Progenitor cell of endocrine pancreas (in vitro differentiated cells): Measurements from ENCODE around the gene B3GNT5. TPM values are rescaled to one million over a fixed set of nuclear protein-coding genes. Genes with fewer than 3 reads are reported as not detected.

Source experiments
- DNase-seq: peaks from one replicate; pipeline ENCODE4 v3.0.0; 2021; ENCODE audit warnings: low spot score; ENCODE audit not compliant: unreplicated experiment
- H3K27ac Mint-ChIP-seq: 2 replicates; pipeline ENCODE4 v1.8.0; 2021; ENCODE audit warnings: mild to moderate bottlenecking, moderate library complexity, mixed read lengths
- H3K27me3 Mint-ChIP-seq: 2 replicates; pipeline ENCODE4 v1.8.0; 2021; ENCODE audit warnings: mixed read lengths
- H3K36me3 Mint-ChIP-seq: 2 replicates; pipeline ENCODE4 v1.8.0; 2022; ENCODE audit warnings: mixed read lengths; ENCODE audit not compliant: insufficient read depth
- H3K4me1 Mint-ChIP-seq: 2 replicates; pipeline ENCODE4 v1.8.0; 2021; ENCODE audit warnings: low read depth, mixed read lengths
- H3K4me3 Mint-ChIP-seq: 2 replicates; pipeline ENCODE4 v1.8.0; 2021; ENCODE audit warnings: low read depth, mild to moderate bottlenecking, moderate library complexity, mixed read lengths
- H3K9me3 Mint-ChIP-seq: 2 replicates; pipeline ENCODE4 v1.8.0; 2021; ENCODE audit warnings: low read depth, mixed read lengths
- total RNA-seq: library from RNA; stranded (reverse); gene quantifications from 2 replicates; pipeline ENCODE4 v1.2.1, GENCODE V29; 2021
- TF ChIP-seq, protein P1 (sequence below): fragments of 200-600 bp; sonication (generic); IDR thresholded peaks from one replicate; pipeline ENCODE4 v1.5.0; 2021; ENCODE audit warnings: antibody characterized with exemption, mild to moderate bottlenecking; ENCODE audit not compliant: unreplicated experiment

B3GNT5 gene
- total RNA-seq, 1 donor from 2014 or later = 26.7 TPM

DNA sequence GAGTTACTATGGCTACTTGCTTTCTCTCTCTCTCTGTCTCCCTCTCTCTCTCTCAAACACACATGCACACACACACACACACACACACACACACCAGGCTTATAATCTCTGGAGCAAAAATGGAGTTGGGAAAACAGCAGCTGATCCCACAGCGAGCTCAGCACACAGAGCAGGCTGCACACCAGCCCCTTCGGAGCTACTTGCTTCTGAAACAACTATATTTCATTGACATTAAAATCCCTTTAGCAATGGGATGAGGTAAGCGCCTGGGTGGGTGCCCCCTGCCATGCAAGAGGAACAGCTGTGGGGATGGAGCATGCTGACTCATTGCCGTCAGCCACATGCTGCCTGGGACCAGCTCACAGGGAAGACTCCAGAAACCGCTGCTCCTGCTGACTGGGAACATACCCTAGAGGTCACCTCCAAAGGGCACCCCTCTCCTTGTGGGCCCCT lies 45.7 kb downstream of the B3GNT5 start:
- TF ChIP-seq, protein P1, sequence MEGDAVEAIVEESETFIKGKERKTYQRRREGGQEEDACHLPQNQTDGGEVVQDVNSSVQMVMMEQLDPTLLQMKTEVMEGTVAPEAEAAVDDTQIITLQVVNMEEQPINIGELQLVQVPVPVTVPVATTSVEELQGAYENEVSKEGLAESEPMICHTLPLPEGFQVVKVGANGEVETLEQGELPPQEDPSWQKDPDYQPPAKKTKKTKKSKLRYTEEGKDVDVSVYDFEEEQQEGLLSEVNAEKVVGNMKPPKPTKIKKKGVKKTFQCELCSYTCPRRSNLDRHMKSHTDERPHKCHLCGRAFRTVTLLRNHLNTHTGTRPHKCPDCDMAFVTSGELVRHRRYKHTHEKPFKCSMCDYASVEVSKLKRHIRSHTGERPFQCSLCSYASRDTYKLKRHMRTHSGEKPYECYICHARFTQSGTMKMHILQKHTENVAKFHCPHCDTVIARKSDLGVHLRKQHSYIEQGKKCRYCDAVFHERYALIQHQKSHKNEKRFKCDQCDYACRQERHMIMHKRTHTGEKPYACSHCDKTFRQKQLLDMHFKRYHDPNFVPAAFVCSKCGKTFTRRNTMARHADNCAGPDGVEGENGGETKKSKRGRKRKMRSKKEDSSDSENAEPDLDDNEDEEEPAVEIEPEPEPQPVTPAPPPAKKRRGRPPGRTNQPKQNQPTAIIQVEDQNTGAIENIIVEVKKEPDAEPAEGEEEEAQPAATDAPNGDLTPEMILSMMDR = no peak
- Mint-ChIP-seq H3K9me3 (no peaks in the 10 kb centered on the region), H3K27ac (peak overlapping the region; percentile 84), H3K4me3 (no peak overlapping the region), H3K36me3 (peaks cover 6% of the 10 kb centered on the region), H3K4me1 (peaks cover 2% of the 10 kb centered on the region), H3K27me3 (no peaks in the 10 kb centered on the region)
- DNase-seq = no peak

DNA sequence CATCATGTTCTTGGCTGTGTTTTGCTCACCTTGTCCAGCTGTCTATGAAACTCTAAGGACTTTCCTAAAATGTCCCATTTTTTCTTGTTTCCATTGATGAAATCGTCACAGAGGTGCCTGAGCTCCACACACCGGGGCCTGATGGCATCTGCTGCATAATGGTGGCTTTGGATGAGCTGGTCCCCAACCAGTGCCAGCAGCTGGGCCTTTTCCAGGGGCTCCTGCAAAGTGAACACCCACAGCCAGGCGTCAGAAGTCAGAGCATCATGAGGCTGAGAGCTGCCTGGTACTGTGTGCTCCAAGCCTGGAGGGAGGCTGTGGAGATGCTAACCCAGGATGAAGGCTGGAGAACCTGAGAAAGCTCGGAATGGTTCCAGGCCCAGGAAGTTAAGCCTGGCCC lies 46.9 kb downstream of the B3GNT5 start:
- Mint-ChIP-seq H3K4me3 (no peak overlapping the region), H3K27ac (no peak overlapping the region), H3K4me1 (peaks cover 2% of the 10 kb centered on the region), H3K27me3 (no peaks in the 10 kb centered on the region), H3K36me3 (peaks cover 6% of the 10 kb centered on the region), H3K9me3 (no peaks in the 10 kb centered on the region)
- no peak for DNase-seq
- TF ChIP-seq, protein P1 = no peak

DNA sequence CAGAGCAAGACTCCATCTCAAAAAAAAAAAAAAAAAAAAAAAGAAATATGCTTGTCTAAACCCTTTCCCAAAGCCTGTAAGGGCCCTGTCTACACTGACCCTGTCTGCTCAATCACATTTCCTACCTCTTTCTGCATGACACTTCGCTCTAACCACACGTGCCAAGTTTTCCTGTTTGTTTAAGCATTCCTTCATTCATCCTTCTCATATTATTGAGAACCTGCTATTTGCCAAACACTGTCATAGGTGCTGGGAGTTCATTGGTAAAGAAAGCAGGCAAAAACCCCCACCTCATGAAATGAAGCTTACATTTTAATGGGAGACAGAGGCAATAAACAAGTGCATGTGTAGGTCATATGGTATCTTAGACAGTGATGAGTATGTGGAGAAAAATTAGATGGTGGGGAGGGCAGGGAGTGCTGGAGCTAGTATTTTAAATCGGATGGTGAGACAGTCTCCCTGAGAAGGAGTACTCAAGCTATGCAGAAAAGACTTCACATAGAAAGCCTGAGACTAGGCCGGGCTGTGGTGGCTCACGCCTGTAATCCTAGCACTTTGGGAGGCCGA lies 48.0 kb downstream of the B3GNT5 start:
- Mint-ChIP-seq H3K4me3 (no peak overlapping the region), H3K4me1 (peaks cover 2% of the 10 kb centered on the region), H3K9me3 (no peaks in the 10 kb centered on the region), H3K27me3 (no peaks in the 10 kb centered on the region), H3K27ac (no peak overlapping the region), H3K36me3 (peaks cover 4% of the 10 kb centered on the region)
- TF ChIP-seq, protein P1 = no peak
- DNase-seq = no peak

DNA sequence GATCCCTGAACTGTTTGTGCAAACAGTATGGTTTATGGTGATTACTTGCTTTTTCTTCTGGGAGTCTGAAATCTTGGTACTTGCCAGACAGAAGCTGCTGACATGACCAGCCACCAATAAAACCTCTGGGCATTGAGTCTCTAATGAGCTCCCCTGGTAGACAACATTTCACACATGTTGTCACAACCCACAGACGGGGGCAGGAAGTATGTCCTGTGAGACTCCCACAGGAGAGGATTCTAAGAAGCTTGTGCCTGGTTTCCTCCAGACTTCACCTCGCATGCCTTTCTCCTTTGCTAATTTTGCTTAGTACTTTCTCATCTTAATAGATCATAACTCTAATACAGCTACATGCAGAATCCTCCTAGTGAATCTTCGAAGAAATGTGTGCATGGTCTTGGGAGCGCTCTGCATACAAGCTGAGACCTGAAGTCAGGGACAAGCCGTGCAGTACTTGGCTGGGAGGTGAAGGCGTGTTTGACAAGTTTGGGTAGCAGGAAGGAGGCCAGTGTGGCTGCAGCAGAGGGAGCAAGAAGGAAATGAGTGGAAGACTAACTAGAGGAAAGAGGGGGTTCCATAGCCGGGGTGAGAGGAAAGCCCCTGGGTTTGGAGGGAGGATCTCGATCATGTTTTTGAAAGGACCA lies 49.0 kb downstream of the B3GNT5 start:
- no peak overlapping the region for H3K27ac Mint-ChIP-seq
- H3K4me1 Mint-ChIP-seq = peaks cover 4% of the 10 kb centered on the region
- DNase-seq = no peak
- no peaks in the 10 kb centered on the region for H3K9me3 Mint-ChIP-seq
- no peak overlapping the region for H3K4me3 Mint-ChIP-seq
- no peaks in the 10 kb centered on the region for H3K27me3 Mint-ChIP-seq
- TF ChIP-seq, protein P1 = no peak
- no peaks in the 10 kb centered on the region for H3K36me3 Mint-ChIP-seq

DNA sequence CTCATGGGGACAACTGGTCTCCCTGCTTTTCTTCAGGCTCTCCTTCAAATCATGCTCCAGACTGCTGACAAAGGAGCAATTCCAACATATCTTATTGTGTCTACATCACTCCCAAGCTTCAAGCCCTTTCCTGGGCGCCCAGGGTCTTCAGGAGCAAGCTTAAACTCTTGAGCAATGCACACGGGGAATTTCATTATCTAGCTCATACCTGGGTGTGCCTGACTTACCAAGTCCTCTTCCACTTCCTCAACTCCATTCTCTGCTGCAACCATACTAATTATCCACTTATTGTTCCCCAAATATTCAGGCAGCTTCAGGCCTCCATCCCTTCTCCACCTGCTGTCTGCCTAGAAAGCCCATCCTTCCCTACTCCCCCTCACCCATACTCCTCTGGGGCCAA lies 50.6 kb downstream of the B3GNT5 start:
- no peak for DNase-seq

More for the DNA sequence above, 50.6 kb downstream of the B3GNT5 start:
- H3K4me1 Mint-ChIP-seq = peaks cover 5% of the 10 kb centered on the region
- H3K27ac Mint-ChIP-seq = no peak overlapping the region
- TF ChIP-seq, protein P1 = no peak
- no peaks in the 10 kb centered on the region for H3K36me3 Mint-ChIP-seq
- H3K4me3 Mint-ChIP-seq = no peak overlapping the region
- H3K27me3 Mint-ChIP-seq = no peaks in the 10 kb centered on the region
- no peaks in the 10 kb centered on the region for H3K9me3 Mint-ChIP-seq
